ENCODE measurements around the gene BMP7.

The BMP7 gene

DNA sequence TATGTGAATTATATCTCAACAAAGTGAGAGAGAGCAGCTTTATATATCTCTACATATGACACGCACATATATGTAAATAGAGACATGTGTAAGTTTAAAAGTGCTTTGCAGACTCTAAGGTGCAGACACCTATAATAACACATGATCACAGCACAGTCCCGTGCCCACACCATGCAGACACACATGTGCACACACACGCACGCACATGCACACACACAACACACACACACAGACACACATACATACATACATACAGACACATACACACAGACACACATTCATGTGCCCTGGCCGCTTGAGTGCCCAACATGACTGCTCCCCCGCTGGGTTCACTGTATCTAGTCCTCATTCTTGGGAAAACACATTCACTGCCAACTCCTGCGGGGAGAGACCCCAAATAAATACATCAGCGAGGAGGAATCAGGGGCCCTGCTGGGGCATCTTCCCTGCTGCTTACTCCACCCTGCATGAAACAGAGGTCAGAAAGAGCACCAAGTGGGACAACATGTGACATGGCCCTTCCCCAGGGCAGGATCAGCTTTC lies 121.3 kb downstream of the BMP7 start:
- DNase-seq (ENCODE audit: low read depth): no peak

DNA sequence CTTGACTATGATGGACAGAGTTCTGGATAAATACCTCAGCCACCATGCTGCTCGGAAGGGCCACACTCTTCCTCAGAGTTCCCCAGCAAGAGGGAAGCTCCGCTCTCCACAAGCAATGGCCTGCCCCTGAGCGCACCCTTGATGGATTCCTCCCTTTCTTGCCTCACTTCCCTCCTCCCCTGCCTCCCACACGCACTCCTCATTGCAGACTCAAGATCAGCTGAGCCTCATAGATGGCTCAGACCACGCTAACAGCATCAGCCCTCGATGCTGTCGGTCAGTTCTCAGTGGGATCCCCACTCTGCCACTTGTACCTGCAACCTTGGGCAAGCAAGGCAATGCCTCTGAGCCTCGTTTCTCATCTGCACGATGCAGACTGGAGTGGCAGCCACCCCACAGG lies 123.3 kb downstream of the BMP7 start:
- DNase-seq (ENCODE audit: low read depth): no peak

DNA sequence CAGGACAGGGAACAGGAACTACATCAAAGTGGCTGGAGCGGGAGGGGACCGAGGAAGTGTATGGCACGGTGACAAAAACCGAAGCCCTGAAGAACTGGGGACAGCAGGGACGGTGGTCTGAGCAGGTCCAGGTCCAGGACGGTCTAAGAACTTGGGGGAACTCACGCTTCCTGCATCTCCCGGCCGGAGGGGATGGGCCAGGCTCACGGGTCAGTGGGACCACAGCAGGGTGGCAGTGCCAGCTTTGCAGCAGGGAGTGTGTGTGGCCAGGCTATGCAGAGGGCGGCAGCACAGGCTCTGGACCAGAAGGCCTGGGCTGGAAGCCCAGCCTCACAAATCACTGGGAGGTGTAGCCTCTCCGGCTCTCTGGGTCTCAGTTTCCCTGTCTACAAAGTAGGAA lies 123.8 kb downstream of the BMP7 start:
- DNase-seq (ENCODE audit: low read depth): no peak

DNA sequence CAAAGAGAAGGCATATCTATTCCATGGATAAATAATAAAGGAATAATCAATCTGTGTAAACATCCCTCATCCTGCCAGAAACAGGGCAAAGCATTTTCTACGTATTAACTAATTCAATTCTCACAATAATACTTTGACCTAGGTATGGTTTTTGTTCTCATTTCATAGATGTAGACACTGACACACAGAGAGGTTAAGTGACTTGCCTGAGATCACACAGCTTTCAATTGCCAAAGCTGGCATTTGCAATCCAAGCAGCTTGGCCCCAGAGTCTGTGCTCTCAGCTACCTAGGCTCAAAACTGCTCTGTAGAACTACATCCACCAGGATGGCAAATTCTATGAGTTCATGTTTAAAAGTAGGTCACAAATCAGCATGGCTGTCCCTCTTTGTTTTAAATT lies 124.9 kb downstream of the BMP7 start:
- DNase-seq (ENCODE audit: low read depth): no peak

DNA sequence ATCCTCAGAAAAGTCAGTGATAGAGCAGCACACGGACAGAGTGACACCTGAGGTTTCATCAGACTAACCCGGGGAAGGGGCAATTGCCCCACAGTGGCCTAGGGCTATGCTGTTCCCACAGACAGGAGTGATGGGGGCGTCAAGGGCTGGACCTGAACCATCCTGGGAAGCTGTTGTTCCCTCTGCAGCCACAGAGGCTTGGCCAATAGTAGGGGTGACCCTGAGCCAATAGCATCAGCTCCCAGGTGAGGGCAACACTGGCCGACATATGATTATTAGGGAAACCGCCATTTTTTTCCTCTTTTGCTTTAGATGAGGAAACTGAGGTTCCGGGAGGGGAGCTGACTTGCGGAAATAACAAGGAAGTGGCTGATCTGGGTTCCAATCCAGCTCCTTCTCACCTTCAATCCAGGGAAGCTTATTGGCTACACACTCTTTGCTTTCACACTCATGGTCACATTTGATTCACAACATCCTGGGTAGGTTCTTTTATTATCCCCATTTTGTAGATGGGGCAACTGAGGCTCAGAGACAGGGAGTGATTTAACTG lies 126.0 kb downstream of the BMP7 start:
- DNase-seq (ENCODE audit: low read depth): no peak

DNA sequence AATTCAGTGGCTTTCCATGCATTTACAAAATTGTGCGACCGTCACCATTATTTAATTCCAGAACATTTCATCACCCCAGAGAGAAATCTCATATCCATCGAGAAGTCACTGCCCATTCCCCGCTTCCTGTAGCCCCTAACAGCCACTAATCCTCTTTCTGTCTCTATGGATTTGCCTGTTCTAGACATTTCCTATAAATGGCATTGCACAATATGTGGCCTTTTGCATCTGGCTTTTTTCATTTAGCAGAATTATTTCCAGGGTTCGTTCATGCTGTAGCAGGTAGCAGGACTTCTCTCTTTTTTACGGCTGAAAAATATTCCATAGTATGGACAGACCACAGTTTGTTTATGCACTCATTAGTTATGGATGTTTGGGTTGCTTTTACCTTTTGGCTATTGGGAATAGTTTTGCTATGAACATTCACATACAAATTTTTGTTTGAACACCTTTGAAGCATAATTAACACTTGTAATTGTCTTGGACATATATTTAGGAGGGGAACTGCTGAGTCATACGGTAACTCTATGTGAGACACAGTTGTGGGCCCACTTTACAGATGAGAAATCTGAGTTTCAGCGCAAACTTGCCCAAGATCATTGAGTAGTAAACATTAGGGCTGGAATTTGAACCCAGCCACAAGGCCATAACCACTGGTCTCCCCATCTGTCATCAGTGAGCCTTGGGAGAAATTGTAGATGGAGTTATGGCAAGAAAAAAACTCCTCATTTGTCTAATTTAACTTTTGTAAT lies 126.9 kb downstream of the BMP7 start:
- no peak for DNase-seq (ENCODE audit: low read depth)

DNA sequence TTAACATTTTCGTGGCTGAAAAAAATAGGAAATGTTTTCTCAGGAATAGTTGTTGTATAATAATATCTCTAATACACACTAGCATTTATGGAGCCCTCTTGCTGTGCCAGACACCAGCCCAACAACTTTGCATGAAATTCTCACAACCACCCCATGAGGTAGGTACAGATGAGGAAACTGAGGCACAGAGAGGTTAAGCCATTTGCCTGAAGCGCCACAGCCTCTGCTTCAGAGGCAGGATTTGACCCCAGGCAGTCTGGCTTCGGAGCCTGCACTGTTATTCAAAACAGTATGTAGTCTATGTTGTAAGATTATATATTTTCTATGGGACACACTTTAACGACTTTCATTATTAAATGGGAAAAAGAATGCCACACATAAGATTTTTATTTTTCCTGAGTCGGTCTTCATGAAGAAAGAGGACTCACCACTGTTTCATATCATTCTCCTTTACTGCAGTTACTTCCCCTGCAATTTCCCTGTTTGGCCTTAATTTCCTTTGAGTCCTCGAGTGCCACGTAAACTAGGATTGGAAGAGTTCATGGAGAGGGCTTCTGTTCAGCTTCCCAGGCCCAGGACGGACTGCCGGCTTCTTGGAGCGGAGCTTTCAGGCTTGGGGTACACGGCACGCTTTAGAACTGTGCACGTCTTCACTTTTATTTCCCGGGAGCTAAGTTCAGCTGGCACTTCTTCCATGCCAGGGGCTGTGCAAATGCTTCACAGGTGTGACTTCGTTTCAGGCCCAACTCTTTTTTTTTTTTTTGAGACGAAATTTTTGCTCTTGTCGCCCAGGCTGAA lies 128.0 kb downstream of the BMP7 start:
- DNase-seq (ENCODE audit: low read depth): no peak

DNA sequence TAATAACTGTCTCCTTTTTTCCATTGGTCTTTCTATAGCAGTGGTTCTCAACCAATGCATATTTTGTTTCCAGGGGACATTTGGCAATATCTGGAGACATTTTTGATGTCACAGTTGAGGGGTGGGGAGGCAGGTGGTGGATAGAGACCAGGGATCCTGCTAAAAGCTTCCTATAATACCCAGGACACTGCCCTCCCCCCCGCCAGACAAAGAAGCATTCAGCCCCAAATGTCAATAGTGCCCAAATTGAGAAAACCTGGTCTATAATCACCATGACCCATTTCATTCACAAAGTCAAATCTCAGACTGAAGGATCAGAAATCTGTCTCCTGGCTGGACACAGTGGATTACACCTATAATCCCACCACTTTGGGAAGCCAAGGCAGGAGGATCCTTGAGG lies 128.8 kb downstream of the BMP7 start:
- no peak for DNase-seq (ENCODE audit: low read depth)

DNA sequence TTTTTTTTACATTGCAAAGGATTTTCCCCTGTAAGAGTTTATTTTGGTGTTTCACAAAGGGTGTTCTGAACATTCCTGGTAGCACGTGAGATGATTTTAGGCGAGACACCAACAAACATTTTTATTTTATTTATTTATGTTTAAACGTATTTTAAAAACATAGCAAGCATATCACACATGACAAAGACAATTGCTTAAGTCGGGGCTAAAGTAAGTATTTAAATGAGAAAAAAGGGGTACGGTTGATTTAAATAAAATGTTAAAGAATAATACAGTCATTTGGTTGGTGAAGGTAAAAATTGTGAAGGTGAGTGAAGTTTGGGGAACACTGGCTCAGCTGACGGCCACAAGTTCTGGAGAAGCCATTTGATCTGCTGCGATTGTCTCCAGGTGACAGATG lies 129.7 kb downstream of the BMP7 start:
- no peak for DNase-seq (ENCODE audit: low read depth)

DNA sequence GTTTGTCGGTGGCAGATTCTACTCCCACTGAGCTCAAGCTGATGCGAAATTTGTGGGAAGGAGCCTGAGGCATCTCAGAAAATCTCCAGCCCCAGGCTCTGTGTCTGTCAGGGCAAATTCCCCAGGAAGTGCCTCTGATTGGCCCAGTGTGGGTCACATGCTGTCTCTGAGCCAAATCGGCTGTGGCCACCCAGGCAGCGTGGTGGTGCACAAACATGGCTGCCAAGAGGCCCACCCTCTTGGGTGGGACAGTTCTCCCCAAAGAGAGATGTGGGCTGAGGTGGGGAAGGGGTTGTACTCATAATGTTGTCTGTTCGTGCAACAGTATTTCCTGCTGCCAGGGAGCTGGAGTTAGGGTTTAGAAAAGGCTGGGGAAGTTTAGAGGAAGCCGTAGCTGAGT lies 130.6 kb downstream of the BMP7 start:
- no peak for DNase-seq (ENCODE audit: low read depth)

DNA sequence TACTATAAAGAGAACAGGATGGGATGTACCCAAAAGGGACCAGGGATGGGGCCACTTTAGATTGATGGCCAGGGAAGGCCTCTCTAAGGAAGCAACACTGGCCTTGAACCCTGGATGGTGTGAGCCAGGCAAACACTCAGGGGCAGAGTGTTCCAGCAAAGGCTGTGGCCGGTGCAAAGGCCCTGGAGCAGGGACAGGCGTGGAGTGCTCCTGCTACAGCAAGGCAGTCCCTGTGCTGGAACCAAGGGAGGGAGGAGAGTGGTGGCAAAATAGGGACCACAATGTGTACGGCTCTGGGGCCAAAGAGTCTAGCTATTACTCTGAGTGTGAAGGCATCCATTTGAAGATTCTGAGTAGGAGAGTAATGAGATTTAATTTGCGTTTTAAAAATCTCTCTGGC lies 131.6 kb downstream of the BMP7 start:
- DNase-seq (ENCODE audit: low read depth): no peak

DNA sequence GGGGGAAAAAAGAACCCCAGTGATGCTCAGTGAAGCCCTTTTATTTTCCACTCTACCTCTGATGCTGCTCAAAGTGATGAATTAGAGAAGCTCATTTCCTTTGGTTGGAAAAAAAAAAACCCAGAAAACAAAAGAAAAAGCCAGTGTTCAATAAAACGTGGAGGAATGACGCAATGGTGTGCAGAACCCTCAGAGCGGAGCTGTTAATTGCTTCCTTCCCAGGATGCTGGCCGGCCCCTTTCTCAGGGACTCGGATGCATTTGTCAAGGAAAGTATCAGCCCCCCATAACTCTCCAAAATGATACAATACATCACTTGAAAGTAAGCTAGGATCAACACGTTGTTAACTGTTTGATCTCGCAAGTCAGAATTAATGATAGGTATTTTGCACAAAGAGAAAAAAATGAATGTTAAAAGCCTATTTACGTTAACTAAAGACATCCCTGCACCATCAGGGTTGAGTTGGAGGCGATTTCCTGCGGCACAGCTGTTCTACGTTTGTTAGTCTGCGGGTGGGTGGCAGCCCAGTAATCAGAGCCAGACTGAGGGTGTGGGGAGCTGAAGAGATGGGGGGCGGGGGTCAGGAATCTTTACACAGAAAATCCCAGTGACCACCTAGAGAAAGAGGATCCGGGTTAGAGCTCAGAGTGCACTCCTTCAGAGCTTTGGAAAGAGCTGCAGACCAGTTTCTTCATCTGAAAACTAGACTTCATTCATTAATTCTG lies 132.4 kb downstream of the BMP7 start:
- no peak for DNase-seq (ENCODE audit: low read depth)

DNA sequence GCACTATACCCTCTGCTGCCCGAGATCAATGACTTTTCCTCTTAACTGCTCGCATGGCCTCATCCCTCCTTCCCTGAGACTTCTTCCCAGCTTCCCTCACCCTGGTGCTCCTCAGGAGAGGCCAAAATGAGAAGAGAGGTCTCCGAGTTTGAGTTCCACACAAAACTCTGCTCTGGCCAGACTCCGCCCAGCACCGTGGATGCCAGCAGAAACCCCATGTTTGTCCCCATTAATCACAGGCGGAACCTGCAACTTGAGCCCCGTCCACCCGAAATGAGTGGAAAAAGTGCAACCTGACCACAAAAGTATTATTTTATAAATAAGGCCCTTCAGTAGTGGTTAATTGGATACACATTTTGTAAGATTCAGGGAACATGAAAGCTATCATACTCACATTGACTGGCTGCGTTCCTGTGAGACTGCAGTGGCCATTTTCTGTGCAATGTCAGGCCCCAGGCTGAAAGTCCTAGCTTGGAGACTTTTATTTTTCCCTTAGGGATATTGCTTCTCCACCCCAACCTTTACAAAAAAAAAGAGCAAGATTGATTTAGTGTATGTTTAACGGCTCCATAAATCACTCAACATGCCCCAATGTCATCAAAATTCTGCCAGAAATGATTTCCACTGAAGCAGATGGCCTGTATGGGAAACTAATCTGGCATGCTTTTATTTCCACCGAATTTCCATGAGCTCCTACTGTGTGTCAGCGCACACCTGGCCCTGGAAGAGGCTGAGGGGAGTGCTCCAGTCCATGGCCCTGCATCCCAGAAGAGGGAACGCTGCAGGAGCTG lies 134.6 kb downstream of the BMP7 start:
- DNase-seq (ENCODE audit: low read depth): no peak

DNA sequence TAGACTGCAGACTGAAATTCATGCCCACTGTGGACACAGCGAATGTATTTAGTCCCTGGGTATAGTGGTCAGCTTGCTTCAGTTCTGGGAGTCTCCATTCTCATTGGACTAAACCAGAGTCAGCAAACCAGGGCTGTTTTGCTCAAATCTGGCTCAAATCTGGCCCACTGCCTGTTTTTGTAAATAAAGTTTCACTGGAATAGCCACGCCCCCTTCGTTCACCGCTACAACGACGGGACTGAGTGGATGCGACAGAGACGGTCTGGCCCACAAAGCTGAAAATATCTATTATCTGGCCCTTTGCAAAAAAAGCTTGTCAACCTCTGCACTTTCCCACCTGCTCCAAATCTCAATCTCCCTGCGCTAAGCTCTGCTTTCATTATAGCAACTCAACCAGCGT lies 135.4 kb downstream of the BMP7 start:
- no peak for DNase-seq (ENCODE audit: low read depth)

DNA sequence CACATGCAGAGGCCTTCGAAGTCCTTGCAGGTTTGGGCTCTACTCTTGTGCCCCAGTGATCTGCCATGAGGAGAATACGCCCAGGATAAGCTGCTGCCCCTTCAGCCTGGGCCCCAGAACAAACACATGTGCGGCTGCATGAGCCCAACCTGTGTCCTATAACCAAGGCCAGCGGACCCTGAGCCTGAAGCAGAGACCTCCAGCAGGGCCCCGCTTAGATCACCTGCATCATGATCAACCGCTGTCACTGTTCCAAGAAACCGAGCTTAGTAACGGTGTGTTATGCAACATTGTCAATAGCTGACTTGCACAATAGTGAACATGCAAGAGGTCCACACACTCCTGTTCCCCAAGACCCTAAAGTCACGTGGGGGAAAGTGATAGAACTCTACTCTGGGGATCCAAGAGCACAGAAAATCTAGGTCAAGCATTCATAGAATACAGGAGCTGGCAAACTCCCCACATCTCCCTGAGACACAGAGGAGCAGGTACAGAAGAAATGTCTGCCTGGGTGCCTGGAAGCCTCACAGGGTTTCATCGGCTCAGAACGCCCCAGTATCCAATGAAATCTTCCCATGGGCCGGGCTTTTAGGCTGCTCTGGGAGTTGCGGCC lies 136.2 kb downstream of the BMP7 start:
- DNase-seq (ENCODE audit: low read depth): no peak

DNA sequence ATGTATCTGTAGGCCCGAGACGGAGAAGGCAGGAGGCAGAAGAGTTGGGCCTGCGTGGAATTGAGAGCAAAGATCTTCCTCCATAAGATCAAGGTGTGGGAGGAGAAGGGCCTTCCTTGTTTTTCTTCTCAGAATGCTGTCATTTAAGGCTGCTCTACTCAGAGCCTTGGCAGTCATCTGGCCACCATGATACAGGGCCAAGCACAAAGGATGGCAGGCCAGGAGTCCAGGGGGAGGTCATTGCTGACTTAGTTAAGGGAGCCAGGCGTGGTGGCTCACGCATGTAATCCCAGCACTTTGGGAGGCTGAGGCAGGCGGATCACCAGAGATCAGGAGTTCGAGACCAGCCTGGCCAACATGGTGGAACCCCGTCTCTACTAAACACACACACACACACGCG lies 137.1 kb downstream of the BMP7 start:
- no peak for DNase-seq (ENCODE audit: low read depth)

DNA sequence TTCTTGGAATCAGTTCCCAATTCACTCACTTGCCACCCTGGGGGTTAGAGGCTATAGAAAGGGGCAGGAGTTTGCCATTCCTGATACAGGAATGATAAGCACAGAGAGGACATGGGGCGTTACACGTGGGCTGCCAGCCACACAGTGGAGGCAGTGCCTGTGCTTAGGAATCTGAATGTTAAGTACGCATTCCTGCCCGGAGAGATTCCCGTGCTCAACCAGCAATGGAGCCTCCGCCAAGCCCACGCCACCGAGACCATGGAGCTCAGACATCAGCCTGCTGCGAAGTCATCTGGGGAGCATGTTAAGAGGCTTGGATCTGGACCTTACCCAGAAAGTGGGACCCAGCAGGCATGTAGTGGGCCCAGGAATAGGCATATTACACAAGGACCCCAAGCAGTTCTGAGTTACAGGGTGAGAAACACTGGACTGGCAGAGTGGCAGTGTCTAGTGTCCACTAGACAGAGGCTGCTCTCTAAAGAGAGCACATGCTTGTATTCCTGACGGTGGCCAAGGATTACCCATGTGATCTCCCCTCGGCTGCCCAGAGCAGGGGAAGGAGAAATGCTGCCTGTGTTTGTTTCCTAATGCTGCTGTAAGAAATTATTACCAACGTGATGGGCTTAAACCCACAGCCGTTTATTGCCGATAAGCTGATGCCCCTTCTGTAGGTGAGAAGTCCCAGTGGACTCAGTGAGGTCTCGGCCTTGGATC lies 138.2 kb downstream of the BMP7 start:
- no peak for DNase-seq (ENCODE audit: low read depth)

DNA sequence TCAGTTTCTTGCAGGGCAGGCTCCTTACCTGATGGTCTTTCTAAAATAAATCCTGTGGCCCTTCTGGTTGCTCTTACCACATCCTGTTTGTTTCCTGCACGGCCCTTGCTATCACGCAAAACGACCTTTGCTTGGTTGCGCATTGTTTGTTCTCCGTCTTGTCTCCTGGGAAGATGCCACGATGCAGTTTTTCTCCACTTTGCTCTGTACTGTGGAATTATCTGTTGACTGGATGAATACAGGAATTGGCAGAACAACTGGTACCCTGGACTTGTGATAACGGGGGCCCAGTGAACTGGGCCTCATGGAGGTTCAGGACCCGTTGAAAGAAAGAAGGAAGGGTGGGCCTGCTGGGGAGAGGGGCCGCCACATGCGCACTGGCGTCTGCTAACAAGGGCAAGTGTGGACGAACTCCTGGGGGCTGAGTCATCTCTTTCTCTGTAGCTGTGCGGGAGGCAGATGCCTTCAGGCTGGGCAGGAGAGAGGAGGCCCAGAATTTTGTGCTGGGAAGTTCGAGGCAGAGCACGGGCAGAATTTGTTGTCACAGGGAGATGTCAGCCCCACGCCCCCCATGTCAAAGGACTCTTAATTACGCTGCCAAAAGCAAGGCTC lies 139.9 kb downstream of the BMP7 start:
- no peak for DNase-seq (ENCODE audit: low read depth)

DNA sequence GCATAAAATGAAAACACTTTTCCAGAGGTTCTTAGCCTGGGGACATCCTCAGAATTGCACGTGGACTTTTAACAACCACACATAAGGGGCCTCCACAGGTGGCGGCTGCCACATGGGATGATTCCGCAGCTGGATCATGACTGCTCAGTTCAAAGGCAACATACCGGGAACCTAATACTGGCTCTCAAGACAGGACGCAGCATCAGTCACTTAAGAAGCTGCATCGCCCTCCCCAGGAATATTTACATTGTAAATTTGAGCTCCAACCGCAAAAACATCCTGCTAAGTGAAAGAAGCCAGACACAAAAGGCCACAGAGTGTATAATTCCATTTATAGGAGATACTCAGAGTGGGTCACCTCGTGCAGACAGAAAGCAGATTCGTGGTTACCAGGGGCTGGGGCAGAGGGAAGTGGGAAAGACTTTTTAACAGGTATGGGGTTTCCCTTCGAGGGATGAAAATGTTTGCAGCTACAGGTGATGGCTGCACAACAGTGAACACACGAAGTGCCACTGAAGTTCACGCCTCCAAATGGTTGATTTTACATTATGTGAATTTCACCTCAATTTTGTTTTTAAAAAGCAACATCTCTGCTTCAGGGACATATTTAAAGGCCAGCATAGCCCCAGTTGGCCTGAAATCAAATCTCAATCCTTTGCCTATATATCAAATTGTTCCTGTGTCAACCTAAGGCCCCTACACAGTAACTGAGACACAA lies 141.5 kb downstream of the BMP7 start:
- DNase-seq (ENCODE audit: low read depth): no peak
